Neutrophil (primary cell): ENCODE measurements around the gene PDCL2.
"Not testable (repeated sequence)": the region's sequence is repeated elsewhere in the genome, so short reads cannot be mapped to it uniquely, and the experiment has no call there.

Source experiments
- H3K27ac ChIP-seq: fragments of 200-600 bp; sonication (generic); 2 replicates; pipeline ENCODE4 v1.5.1; 2016; ENCODE audit warnings: mild to moderate bottlenecking, moderate library complexity
- H3K27me3 ChIP-seq: fragments of 200-600 bp; sonication (generic); 2 replicates; pipeline ENCODE4 v1.6.0; 2016; ENCODE audit warnings: mild to moderate bottlenecking
- H3K36me3 ChIP-seq: fragments of 200-600 bp; sonication (generic); 2 replicates; pipeline ENCODE4 v1.5.1; 2017
- H3K4me1 ChIP-seq, 2 experiments: fragments of 200-600 bp in 1 of 2; sonication (generic) in 1 of 2; 1 replicate in 1 of 2; 2 replicates in 1 of 2; pipeline versions ENCODE4 v1.5.1 to v1.6.1; 2013 to 2016; ENCODE audit warnings: low read depth in 1 of 2, low read length in 1 of 2, mild to moderate bottlenecking in 1 of 2, moderate library complexity in 1 of 2; ENCODE audit not compliant: control insufficient read depth in 1 of 2, insufficient read depth in 1 of 2
- H3K4me3 ChIP-seq, 2 experiments: fragments of 200-600 bp in 1 of 2; sonication (generic) in 1 of 2; 1 replicate in 1 of 2; 2 replicates in 1 of 2; pipeline ENCODE4 v1.5.1; 2013 to 2016; ENCODE audit warnings: low read depth in 1 of 2, low read length in 1 of 2, mild to moderate bottlenecking in 1 of 2, moderate library complexity in 1 of 2
- H3K9me3 ChIP-seq: fragments of 200-600 bp; sonication (generic); 2 replicates; pipeline ENCODE4 v1.5.1; 2016
- CTCF ChIP-seq: fragments of 200-600 bp; sonication (generic); IDR thresholded peaks from 2 replicates; pipeline ENCODE4 v1.5.1; 2016; ENCODE audit warnings: antibody characterized with exemption

PDCL2 gene

GRCh38 chr4:55634417-55635128 is 42.5 kb upstream of the PDCL2 start:
- H3K4me3 ChIP-seq, result no peak overlapping the region
- no peaks in the 10 kb centered on the region for H3K4me1 ChIP-seq
- H3K27me3 ChIP-seq, result peaks cover 78% of the 10 kb centered on the region
- no peak overlapping the region for H3K27ac ChIP-seq
- no peak for TF ChIP-seq CTCF
- no peaks in the 10 kb centered on the region for H3K9me3 ChIP-seq
- no peaks in the 10 kb centered on the region for H3K36me3 ChIP-seq

- TF ChIP-seq CTCF, result no peak
- no peak overlapping the region for H3K27ac ChIP-seq
- H3K36me3 ChIP-seq, result no peaks in the 10 kb centered on the region
- H3K4me1 ChIP-seq, result no peaks in the 10 kb centered on the region
- no peak overlapping the region for H3K4me3 ChIP-seq
- peaks cover 71% of the 10 kb centered on the region for H3K27me3 ChIP-seq
- H3K9me3 ChIP-seq, result no peaks in the 10 kb centered on the region
Measured at GRCh38 chr4:55633903-55634302, 41.9 kb upstream of the PDCL2 start.

- Histone ChIP-seq H3K36me3 (no peaks in the 10 kb centered on the region), H3K27ac (no peak overlapping the region), H3K4me1 (no peaks in the 10 kb centered on the region), H3K9me3 (no peaks in the 10 kb centered on the region), H3K27me3 (no peaks in the 10 kb centered on the region), H3K4me3 (no peak overlapping the region)
- no peak for TF ChIP-seq CTCF
Measured at GRCh38 chr4:55625835-55626234, 33.8 kb upstream of the PDCL2 start.

- H3K4me3 ChIP-seq, H3K9me3 ChIP-seq, H3K36me3 ChIP-seq, H3K4me1 ChIP-seq, H3K27ac ChIP-seq, H3K27me3 ChIP-seq: not testable (repeated sequence)
Measured at GRCh38 chr4:55624063-55624462, 32.0 kb upstream of the PDCL2 start.

GRCh38 chr4:55618546-55619143 is 26.6 kb upstream of the PDCL2 start:
- H3K36me3 ChIP-seq, result no peaks in the 10 kb centered on the region
- no peak overlapping the region for H3K4me3 ChIP-seq
- no peaks in the 10 kb centered on the region for H3K4me1 ChIP-seq
- H3K27me3 ChIP-seq, result no peaks in the 10 kb centered on the region
- TF ChIP-seq CTCF, result no peak
- H3K9me3 ChIP-seq, result no peaks in the 10 kb centered on the region
- no peak overlapping the region for H3K27ac ChIP-seq

GRCh38 chr4:55617587-55618197 is 25.6 kb upstream of the PDCL2 start:
- no peaks in the 10 kb centered on the region for H3K36me3 ChIP-seq
- TF ChIP-seq CTCF, result no peak
- no peak overlapping the region for H3K27ac ChIP-seq
- H3K4me1 ChIP-seq, result no peaks in the 10 kb centered on the region
- H3K9me3 ChIP-seq, result no peaks in the 10 kb centered on the region
- no peak overlapping the region for H3K4me3 ChIP-seq
- no peaks in the 10 kb centered on the region for H3K27me3 ChIP-seq
